ENCODE results near the gene SARS2. TPM values are rescaled to one million over a fixed set of nuclear protein-coding genes. Genes with fewer than 3 reads are reported as not detected.

Gene SARS2
- polyA plus RNA-seq, 1 donor = 56.4 TPM

DNA sequence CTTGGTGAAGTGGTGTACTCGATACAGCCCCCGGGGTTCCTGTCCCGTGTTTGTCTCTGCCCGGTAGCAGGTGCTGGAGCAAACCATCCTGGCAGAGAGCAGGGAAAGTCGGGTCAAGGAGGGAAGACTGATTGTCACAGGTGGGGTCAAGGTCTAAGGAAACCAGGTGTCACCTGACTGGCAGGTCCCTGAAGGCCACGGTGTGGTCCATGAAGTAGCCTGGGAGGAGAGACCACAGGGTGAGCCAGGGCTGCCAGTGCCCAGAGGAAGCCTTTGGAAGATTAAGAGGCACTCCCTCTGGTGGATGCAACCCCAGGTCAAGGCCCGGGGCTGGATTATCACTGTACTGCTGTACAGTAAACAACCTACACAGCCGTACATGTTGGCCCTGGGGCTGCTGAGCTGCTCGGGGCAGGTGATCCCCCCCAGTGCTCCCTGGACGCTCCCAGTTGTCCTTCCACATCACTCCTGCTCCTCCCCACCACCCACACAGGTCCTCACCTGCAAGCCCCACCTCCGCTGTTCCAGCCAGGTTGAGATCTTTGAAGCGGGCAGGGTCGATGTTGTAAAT is 12.6 kb downstream of the SARS2 start:
- no peak for DNase-seq

DNA sequence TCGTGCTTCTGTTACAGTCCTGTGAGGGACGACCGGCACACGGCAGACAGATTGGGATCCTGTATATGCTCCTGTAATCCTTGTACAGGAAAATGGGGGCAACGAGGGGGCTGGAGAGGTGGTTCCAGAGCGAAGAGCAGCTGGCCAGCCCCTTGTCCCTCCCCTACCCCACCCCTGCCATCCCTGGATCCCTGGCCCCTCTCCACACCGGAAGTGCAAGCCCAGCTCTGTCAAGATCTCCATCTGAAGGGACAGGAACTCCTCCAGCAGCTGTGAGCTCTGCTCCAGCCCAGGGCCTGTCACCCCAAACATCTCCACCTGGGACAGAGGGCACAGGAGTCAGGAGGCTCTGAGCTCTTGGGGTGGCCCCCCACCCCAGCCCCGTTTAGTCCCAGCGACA is 13.0 kb downstream of the SARS2 start:
- DNase-seq = no peak

DNA sequence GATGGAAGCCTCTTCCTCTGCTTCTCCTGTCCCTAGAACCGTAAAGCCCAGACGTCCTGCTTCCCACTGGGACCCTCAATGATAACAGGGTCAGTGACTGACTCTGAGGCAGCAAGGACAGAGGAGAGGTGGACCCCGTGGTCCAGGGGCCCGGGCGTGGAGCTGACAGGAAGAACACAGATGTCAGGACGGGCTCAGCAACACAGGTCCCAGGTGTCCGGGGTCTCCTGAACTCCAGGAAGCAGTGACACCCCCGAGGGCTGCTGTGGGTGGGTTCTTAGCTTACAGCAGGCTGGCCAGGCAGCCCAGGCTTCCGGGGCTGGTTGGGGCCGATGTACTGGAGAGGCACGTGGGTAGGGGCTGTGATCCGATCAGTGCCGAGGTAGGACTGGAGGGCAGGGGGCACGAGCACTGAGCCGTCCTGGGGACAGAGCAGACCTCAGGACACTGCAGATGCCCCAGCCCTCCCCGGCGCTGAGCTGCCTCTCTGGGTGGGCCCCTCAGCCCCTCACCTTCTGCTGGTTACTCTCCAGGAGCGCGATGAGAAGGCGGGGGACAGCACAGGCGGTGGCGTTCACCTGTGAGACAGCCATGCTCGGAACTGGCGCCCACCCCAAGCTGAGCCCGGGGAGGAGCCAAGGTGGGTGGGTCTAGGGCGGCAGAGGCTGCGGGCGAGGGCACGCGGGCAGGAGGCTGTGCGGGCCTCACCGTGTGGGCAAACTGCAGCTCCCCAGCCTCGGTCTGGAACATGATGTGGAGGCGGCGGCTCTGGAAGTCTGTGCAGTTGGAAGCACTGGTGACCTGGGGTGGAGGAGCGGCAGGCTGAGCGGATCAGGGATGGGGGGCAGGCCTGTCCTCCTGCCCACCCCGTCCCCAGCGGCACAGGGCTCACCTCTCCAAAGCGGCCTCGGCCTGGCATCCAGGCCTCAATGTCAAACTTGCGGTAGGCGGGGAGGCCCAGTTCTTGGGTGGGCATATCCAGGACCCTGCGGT is 14.9 kb downstream of the SARS2 start:
- no peak for DNase-seq

DNA sequence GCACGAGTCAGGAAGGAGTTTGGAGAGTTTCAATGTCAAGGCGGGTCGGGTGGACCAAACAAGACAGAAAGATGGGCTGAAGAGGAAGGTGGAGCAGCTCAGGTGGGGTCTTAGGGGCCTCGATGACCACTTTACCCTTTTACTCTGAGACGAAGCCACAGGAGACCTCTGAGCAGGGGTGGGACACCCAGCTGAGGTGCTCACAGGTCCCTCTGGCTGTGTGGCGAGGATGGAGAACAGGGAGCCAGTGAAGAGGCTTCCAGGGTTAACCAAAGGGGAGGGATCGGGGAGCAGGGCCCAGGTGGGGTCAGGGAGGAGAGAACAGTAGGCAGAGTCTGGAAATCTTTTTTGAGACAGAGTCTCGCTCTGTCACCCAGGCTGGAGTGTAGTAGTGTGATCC is 16.6 kb downstream of the SARS2 start:
- DNase-seq = no peak

DNA sequence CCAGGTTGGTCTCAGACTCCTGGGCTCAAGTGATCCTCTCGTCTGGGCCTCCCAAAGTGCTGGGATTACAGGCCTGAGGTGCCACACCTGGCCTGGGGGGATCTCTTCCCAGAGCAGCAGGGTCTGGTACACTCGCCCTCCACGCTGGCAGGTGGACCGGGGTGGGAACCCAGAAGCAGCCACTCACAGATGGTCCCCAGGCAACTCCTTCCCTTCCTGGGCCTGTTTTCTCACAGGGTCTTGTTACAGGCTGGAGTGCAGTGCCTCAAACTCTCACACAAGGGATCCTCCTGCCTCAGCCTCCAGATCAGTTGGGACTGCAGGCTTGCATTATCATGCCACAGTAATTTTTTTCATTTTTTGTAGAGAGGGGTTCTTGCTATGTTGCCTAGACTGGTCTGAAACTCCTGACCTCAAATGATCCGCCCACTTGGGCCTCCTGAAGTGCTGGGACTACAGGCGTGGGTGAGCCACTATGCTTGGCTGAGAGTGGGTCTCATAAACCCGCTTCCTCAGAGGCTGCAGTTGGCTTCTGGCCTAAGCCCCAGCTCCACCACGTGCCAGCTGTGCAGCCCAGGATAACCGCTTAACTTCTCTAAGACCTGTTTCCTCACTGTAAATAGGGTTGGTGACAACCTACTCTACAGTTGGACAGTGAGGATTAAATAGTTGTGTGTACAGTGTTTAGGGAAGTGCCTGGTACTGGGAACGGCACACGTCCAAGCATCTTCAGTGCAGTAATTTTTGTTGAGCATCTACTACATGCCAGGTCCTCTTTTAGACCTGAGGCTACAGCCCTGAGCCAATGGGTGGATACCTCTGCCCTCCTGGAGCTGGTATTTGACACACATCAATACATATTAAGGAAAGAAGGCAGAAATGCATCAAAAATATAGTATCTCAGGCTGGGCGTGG is 17.7 kb downstream of the SARS2 start:
- DNase-seq = no peak

DNA sequence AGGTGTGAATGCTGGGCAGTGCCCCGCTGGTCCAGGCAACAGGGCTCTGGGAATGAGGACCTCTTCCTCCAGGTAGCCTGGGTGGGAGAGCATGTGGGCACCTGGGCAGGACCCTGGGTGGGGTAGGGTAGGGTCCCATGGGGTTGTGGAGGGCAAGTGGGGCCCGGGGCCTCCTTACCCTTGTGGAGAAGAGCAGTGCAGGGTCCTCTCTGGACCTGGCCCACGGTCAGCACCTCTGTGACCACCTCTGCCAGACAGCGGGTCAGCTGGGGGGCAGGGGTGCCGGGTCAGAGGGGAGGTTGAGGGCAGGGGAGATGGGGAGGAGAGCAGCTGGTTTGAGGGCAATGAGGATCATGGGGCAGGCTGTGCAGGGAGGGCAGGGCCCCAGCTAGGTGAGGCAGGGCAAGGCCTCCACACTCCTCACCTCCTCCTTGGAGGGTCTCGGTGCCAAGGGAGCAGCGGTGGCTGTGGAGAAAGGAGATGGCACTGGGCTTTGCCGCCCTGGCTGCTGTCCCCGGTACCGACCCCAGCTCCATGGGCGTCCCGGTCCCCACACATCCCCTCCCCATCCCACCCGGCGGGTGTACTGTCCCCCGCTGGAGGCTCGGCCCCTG is 19.1 kb downstream of the SARS2 start:
- no peak for DNase-seq

DNA sequence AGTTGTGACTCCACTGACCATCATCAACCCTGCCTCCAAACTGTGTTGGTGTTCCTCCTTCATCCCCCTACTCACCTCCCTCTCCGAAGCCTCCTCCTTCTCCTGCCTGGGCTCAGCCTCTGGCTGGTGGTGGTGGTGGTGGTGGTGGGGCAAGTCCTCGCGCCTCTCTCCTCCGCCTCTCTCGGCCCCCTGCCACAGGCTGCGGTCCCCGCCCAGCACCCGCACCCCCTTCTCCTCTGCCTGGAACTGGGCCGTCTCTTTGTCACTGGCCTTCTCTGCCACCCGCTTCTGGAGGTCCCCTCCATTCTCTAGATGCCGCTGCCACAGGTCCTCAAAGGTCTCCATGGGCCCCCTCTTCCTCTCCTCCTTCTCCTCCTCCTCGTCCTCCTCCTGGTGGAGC is 20.1 kb downstream of the SARS2 start:
- DNase-seq = no peak

DNA sequence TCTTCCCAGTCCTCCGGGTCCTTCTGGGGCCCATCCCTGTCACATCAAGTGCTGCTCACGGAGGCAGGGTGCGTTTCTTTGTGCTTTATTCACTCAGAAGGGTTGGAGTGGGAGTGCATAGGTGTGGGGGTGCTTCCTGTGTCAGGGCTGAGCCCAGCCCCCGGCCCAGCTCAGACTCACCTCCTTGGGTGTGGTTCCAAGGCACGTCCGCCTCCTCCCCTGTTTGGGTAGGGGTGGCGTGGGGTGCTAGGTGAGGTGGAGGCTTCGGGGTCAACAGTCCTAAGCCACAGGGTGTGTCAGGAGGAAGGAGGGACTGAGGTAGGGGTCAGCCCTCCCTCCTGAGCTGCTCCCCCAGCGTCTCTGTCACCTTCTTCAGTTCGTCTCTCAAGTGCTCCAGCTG is 21.7 kb downstream of the SARS2 start:
- DNase-seq = no peak

DNA sequence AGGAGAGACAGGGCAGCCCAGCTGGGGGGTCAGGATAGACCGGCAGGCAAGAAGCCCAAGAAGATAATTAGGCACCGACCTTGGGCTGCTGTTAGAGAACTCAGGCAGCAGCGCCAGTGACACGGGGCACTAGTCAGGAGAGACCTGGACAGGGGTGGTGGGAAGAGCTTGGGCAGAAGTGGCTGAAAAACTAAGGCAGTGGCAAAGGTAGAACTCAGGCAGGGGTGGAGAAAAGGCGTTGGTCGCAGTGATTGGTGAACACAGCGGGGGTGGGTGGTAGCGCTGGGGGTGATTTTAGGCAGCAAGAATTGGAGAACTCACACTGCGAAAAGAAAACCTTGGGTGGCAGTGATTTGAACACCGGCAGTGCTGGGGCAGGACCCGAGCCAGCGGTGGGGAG is 22.9 kb downstream of the SARS2 start:
- no peak for DNase-seq

DNA sequence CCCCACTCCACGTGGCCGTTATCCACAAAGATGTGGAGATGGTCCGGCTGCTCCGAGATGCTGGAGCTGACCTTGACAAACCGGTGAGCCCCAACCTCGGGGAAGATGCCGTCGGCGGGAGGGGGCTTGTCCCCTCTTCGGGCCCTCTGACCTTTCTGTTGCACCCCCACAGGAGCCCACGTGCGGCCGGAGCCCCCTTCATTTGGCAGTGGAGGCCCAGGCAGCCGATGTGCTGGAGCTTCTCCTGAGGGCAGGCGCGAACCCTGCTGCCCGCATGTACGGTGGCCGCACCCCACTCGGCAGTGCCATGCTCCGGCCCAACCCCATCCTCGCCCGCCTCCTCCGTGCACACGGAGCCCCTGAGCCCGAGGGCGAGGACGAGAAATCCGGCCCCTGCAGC is 23.3 kb downstream of the SARS2 start:
- no peak for DNase-seq

DNA sequence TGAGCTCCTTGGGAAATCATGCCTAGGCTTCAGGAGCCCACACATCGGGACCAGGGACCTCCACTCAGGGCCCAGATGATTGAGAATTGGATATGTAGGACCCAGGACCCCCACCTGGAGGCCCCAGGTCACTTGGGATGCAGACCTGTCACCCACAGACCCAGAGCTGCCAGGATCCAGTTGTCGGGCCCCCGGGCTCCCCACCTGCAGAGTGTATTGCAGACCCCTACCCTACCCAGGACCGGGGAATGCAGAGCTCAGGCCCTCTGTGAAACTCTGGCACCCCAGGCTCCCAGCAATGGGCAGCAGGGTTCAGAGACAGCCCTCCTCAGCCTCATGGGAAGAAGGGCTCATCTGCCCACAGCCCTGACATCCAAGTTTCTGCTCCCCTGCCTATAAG is 24.9 kb downstream of the SARS2 start:
- DNase-seq = no peak

DNA sequence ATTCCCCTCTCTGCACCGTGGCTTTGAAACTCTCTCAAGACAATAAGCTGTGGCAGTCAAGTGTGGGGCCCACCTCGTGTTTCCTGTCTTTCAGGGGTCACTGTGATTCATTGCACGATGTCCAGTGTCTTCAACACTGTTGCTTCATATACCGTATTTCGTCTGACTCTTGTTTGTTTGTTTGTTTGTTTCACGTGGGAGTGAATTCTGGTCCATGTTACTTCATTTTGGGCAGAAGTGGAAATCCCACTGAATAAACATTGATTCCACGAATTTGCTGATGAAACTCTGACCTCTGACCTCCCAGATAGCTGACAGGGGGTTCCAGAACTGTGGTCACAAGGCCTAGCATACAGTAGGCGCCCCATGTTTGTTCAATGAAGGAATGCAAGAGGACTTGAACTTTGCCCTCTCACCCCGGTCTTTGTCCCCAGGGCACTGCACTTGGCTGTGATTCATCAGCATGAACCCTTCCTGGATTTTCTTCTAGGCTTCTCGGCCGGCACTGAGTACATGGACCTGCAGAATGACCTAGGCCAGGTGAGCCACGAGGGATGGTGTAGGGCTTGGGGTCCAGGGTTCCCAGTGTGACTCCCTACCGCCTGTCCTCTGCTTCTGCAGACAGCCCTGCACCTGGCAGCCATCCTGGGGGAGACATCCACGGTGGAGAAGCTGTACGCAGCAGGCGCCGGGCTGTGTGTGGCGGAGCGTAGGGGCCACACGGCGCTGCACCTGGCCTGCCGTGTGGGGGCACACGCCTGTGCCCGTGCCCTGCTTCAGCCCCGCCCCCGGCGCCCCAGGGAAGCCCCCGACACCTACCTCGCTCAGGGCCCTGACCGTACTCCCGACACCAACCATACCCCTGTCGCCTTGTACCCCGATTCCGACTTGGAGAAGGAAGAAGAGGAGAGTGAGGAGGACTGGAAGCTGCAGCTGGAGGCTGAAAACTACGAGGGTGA is 25.7 kb downstream of the SARS2 start:
- DNase-seq = no peak

DNA sequence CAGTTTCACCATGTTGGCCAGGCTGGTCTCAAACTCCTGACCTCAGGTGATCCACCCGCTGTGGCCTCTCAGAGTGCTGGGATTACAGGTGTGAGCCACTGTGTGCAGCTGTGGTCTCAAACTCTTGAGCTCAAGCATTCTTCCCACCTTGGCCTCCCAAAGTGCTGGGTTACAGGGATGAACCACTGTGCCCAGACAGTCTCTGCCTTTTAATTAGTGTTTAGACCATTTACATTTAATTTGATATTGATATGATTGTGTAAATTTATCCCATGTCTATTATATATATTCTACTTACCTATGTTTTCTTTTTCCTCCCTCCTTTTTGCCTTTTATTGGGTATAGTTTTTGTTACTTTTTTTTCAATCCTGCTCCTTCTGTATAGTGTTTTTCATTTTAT is 28.9 kb downstream of the SARS2 start:
- DNase-seq = no peak

DNA sequence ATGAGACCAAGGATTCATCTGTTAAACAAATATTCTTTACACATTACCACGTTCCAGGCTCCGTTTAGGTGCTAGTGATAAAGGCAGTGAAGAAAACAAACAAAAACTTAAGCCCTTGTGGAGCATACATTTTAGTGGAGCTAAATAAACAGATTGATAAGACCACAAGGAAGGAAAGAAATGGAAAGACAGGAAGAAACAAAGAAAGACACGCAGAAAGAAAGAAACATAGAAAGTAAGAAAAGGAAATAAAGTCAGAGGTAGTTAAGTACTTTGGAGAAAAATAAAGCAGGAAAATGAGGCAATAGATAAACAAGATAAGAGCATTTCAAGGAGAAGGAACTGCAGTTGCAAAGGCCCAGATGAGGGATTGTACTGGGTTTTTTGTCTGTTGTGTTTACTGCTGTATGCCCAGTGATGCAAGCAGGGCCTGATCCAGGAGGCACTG is 29.8 kb downstream of the SARS2 start:
- no peak for DNase-seq

DNA sequence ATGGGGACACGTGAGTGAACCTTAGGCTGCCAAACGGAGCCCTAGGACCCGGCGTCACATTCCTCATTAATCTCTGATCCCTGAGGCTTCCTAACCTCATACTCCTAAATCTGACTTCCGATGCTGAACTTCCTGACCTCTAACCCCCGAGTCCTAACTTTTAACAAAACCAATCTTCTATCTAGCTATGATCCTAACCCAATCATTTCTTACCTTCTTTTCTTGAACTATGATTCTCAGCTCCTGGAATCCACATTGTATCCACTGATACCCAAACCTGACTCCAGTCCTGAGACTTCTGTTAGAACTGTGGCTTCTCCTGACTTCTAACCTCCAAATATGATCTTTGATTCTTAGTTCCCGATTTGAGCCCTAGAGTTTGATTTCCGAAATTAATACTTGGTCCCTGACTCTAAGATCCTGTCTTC is 30.3 kb downstream of the SARS2 start:
- no peak for DNase-seq

DNA sequence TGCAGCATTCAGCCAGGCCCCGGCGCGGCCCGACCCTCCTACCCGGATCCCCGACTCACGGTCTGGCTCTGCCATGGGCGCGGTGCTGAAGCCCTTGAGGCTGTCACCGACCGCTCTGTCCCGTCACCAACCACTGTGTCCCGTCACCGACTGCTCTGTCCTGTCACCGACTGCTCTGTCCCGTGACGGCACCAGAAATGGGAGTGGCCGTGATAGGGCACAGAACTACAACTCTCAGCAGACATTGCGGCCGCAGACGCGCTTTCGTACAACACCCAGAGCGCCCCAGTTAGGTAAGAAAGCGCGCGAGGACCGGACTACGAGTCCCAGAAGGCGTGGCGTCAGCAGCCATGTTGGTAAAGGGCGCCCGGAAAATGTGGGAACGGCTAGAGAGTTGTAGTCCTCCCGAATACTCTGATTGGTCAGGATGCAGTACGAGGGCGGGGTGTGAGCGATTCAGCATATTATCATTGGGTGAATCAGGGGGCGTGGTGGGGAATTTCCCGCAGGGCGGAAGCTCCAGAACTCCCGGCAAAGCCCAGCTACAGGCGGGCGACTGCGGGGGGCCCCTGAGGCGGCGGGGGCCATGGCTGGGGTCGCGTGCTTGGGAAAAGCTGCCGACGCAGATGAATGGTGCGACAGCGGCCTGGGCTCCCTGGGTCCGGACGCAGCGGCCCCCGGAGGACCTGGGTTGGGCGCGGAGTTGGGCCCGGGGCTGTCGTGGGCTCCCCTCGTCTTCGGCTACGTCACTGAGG is 30.9 kb downstream of the SARS2 start, which contains the start of the genes NFKBIB and SIRT2:
Gene NFKBIB, plus strand, starts transcription at position 523 of the 755 bp plus-strand sequence. Its CDS starts 64 bp downstream, at position 587.
Gene SIRT2, minus strand, starts transcription at position 172 of the 755 bp plus-strand sequence. Its CDS starts 97 bp downstream, at position 75.
- peak; percentile 100 for DNase-seq

DNA sequence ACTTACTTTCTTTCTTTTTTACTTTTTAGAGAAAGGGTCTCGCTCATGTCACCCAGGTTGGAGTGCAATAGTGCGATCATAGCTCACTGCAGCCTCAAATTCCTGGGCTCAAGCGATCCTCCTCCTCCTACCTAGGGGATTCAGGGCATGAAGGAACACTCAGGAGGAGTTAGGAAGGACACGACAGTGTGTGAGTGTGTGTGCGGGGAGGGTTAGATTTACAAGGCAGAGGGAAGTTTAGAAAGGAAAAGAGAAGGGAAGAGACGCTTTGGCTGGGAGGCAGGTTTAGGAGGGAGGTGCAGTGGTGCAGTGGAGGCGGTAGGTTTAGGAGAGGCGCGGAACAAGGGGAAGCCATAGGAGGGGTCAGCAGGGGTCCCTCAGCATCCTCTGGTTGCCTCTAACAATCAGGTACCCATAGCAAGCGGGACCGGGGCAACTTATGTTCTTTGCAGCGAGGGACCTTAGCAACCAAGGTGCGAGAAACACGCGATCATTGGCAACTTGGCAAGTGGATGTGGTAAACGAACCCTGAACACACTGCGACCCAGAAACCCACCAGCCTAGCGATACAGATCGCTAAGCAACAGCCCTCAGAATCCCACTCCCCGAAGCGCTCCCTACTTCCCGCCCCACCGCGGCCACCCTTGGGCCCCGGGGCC is 31.6 kb downstream of the SARS2 start:
- DNase-seq = no peak

DNA sequence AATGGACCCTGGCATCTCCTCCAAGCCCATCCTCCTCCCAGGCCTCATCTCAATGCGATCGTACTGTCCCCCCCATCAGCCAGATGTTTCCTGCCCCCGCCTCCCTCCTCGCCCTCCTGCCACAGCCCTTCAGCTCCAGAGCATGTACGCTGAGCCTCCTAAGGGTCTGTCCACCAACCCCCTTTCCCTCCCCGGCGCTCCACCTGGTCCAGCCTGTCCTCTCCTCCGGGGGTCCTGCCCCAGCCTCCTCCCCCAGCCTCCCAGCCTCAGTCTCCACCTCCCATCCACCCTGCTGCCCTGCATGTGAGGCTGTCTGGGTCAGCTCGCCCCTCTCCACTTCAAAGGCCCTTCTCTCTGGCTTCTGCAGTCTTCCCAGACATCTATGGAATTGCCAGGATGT is 35.6 kb downstream of the SARS2 start:
- DNase-seq = no peak

DNA sequence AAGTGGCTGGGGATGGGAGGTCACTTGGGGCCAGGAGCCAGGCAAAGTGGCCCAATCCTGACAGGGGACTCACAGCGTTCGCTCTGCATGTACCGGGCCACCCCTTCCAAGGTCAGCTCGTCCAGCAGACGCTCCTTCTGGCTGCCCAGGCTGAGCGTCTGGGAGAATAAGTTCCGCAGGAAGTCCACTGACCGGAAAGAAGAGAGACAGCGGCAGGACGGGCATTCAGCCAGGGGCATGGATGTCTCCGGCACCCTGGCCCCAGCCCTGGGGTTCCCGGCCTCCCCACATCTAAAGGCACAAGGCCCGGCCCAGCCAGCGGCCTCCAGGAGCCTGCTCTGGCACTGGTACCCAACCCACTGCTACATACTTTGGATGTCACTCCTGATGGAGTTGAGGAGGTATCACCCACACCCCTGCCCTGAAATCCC is 37.2 kb downstream of the SARS2 start:
- no peak for DNase-seq

Data from left kidney (tissue), 2 donors.